Measurements from ENCODE around the gene REV3L.

REV3L gene

GRCh38 chr6:111427341-111428116 lies 55.5 kb downstream of the REV3L start:
- DNase-seq (ENCODE audit: low read depth in 2 of 2) = no peak

DNA sequence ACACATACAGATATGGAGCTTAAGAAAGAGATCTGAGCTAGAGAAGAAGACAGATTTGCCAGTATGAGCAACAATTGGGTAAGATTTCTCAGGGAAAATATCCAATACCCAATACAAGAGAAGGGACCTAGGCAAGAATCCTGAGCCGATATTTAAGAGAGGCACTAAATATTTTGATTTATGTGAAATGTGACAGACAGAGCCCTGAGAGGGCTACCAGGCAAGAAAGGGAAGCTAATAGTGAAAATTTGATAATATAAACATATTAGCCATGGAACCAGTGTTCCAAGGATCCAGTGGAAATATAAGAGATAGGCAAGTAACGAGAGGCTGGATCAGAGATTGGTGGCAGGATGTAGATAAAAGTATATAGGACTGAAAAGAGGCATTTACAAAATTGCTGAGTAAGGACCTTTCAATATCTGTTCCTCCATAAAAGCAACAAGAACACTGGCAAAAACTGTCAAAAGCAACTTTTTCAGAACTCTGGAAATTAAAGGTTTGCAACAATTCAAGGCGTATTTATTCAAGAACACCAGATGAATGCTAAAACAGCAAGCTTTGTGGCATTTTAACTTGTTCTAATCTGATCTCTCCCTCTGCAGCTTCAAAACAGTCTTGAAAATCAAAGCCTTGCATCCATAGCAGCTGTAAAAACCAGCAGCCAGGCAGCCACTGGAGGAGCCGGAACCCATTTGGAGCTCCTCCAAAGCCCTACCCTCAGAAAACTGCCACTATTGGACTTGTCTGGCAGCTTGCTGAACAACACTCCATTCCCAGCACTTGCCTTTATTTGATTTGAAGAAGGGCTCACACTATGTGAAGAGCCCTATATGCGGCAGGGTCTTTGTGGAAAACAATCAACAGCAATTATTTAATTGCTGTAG lies 58.8 kb downstream of the REV3L start:
- DNase-seq (ENCODE audit: low read depth in 2 of 2) = no peak

DNA sequence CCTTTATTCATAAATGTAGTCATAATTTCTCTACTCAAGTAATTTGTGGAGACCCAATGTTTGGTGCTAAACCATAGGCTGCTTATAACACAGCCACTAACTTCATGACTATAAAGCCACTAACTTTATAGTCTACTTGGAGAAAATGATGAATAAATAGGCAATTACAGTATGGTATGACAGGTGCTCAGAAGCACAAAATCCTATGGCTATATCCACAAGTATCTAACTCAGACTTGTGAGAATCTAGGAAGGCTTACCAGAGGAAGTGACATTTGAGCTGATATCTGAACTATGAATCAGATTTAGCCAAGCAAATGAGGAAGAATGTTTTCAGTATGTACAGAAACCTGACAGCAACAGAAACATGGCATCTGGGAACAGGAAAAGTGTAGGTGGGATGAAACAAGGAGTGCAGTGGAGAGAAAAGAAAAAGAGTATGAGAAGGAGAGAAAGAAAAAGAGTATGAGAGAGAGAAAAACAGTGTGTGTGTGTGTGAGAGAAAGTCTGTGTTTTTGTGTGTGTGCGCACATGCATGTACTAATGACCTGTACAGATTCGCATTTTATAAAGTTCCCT lies 59.9 kb downstream of the REV3L start:
- no peak for DNase-seq (ENCODE audit: low read depth in 2 of 2)

DNA sequence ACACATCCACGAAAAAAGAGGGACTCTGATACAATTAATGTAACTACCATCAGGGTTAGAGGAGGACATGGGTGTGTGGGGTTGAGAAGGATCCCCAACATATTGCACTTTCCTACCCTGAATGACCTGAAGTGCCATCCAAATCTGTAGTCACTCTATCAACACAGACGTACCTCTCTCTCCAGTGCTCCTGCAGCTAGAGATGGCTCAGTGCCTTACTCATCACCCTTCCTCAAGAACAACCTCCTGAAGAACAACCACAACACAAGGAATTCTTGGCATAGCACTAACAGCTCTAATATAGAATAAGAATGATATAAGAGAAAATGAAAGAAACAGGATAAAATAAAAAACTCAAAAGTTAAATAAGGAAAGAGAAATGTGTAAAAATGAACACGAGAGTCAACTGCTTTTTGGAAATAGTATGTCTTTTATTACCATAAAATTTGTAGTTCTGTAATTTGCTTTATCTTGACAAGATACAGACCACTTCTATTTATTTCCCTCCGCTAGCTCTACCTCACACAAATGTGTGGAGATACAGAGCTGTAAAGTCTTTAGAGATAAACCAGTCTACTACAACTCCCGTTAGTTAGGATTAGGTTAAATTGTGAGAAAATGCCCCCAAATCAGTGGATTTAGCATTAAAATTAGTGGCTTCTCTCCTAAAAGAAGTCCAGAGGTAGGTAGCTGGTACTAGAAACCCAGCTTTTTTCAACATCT lies 63.9 kb downstream of the REV3L start:
- DNase-seq (ENCODE audit: low read depth in 2 of 2) = no peak

DNA sequence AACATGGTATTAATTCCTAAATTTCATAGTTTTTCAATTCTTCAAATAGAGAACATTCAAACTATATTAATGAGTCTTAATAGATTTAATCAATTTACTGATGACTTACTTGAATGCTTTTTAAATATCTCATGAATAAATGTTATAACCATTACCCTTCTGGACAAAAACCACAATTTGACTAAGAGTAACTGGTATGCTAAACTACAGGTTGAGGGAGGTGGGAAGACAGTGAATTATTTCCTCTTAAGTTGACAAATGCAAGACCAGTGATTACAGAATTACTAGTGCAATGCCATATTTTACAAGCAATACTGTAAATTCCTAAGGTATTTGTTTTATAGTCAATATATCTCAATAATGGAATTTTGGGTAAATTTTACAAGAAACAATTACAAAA lies 65.1 kb downstream of the REV3L start:
- DNase-seq (ENCODE audit: low read depth in 2 of 2) = no peak

GRCh38 chr6:111417181-111417585 lies 65.8 kb downstream of the REV3L start:
- DNase-seq (ENCODE audit: low read depth in 2 of 2) = no peak

- no peak for DNase-seq (ENCODE audit: low read depth in 2 of 2)
These were observed 66.5 kb downstream of the REV3L start for GRCh38 chr6:111416529-111416928.

DNA sequence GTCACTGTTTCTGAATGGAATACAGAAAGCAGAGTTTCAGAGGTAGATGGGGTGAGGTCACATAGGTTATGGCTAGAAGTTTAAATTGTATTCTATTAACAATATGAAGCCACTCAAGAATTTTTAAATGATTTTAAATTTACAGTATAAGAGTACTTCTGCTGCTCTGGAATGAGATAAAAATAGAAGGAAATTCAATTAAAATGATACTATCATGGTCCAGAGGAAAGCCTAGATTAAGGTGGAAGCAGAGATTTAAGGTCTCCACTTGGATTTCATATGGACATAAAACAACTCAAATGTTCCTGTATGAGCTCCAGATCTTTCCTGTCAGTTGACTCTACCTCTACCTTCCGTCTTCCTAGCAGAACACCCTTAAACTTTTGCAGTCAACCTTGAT lies 68.6 kb downstream of the REV3L start:
- DNase-seq (ENCODE audit: low read depth in 2 of 2) = no peak

DNA sequence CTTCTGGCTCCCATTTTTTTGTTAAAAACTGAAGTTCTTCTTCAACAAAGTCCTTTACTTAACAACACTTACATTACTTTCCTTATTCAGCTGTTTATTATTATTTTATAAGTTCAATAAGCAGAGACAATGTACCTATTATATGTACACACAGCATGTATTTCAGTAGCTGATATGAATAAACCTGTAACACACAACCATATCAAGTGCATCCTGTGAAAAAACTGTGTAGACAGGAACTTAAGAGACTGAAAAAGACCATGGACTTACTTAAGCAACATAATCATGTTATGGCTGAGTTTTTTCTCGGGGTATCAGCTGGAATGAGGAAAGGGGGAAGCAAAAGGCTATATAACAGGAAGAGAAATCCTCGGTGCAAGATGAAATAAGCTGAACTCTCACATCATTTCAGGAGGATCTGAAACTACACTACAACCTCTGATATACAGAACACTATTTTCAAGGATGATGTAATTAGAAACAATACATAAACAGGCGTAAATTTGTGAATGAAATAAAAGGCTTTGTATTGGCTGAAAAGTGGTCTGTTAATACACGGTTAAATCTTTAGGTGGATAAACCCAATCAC lies 70.9 kb downstream of the REV3L start:
- DNase-seq (ENCODE audit: low read depth in 2 of 2) = no peak

GRCh38 chr6:111411046-111411445 lies 72.0 kb downstream of the REV3L start:
- DNase-seq (ENCODE audit: low read depth in 2 of 2) = no peak

- no peak for DNase-seq (ENCODE audit: low read depth in 2 of 2)
These were observed 72.6 kb downstream of the REV3L start for GRCh38 chr6:111410371-111410770.

DNA sequence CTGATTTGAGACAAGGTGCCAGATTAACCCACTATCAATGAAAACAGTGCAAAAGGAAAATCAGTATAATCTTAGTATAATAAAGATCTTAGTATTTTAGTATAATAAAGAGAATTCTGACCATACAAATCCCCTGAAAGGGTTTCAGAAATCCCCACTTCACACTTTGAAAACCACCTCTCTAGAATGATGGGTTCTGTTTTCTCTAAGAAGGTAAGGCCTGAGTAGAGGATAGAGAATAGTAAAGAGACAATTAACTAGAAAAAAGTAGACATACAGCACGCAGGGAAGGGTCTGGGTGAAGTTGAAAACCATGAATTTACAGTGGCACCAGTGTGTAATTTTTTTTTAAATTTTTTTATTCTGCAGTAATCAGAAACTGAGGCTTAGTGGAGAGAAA lies 73.6 kb downstream of the REV3L start:
- DNase-seq (ENCODE audit: low read depth in 2 of 2) = no peak

- no peak for DNase-seq (ENCODE audit: low read depth in 2 of 2)
These were observed 75.3 kb downstream of the REV3L start for GRCh38 chr6:111407686-111408085.

- DNase-seq (ENCODE audit: low read depth in 2 of 2) = no peak
These were observed 76.8 kb downstream of the REV3L start for GRCh38 chr6:111406200-111406721.

GRCh38 chr6:111403388-111403787 lies 79.6 kb downstream of the REV3L start:
- no peak for DNase-seq (ENCODE audit: low read depth in 2 of 2)

DNA sequence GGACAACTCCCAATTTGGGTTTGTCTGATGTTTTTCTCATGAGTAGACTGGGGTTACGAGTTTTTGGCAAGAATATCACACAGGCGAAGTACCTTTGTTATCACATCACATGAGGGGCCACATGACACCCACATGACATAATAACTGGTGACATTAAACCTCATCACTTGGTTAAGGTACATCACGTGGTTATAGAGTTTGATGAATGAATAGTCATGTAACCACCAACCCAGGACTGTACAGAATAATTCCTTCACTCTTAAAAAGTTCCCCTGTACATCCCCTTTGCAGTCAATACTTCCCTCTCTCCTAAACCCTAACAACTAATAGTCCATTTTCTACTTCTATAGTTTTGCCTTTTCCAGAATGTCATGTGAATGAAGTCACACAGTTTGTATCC lies 83.4 kb downstream of the REV3L start:
- no peak for DNase-seq (ENCODE audit: low read depth in 2 of 2)

DNA sequence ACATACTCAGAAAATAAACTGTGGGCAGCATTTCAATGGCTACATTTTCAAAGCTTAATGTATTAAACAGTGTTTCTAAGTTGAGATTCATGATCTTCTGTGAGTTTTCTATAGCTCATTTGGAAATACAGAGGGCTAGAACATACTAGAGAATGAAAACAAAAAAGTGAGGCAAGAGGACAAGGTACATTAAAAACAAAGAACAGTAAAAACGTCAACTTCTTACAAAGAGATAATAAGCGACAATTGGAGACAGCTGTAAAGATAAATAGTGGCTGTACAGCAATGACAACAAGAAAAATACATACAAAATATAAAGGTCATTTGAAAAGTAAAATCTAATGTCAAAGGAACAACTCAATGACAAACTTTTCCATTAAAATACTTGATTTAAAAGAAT lies 94.3 kb downstream of the REV3L start:
- no peak for DNase-seq (ENCODE audit: low read depth in 2 of 2)

- no peak for DNase-seq (ENCODE audit: low read depth in 2 of 2)
These were observed 100.3 kb downstream of the REV3L start for GRCh38 chr6:111382476-111383294.

DNA sequence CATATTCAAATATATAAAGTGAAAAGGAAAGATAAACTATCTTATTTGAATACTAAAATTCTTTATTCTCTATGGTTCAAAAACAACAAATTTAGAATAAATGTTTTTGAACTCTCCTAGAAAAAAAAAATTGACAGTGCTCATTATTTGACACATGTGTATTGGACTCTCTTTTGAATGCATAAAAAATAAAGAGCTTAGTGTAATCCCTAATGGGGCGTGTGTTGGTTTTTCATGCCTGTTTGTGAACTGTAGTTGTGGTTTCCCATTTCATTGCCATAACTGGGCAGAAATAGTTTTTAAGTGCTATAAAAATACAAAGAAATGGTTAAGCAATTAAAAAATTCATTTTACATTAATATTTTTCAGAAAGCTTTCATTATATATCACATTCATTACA lies 101.3 kb downstream of the REV3L start:
- no peak for DNase-seq (ENCODE audit: low read depth in 2 of 2)

GRCh38 chr6:111381123-111381522 lies 101.9 kb downstream of the REV3L start:
- no peak for DNase-seq (ENCODE audit: low read depth in 2 of 2)

GRCh38 chr6:111379831-111380230 lies 103.2 kb downstream of the REV3L start:
- DNase-seq (ENCODE audit: low read depth in 2 of 2) = no peak

Data from stimulated activated CD8-positive, alpha-beta memory T cell treated with anti-CD3 and anti-CD28 coated beads, Interleukin-2, amount 100 ng/mL, for 48 hours (primary cell).